ENCODE measurements around the gene SAC3D1.

GRCh38 chr11:65026810-65027209 lies 14.2 kb upstream of the SAC3D1 start:
- TF ChIP-seq CTCF (IDR thresholded peaks at IDR 0.05), result no peak
- TF ChIP-seq, protein P1, sequence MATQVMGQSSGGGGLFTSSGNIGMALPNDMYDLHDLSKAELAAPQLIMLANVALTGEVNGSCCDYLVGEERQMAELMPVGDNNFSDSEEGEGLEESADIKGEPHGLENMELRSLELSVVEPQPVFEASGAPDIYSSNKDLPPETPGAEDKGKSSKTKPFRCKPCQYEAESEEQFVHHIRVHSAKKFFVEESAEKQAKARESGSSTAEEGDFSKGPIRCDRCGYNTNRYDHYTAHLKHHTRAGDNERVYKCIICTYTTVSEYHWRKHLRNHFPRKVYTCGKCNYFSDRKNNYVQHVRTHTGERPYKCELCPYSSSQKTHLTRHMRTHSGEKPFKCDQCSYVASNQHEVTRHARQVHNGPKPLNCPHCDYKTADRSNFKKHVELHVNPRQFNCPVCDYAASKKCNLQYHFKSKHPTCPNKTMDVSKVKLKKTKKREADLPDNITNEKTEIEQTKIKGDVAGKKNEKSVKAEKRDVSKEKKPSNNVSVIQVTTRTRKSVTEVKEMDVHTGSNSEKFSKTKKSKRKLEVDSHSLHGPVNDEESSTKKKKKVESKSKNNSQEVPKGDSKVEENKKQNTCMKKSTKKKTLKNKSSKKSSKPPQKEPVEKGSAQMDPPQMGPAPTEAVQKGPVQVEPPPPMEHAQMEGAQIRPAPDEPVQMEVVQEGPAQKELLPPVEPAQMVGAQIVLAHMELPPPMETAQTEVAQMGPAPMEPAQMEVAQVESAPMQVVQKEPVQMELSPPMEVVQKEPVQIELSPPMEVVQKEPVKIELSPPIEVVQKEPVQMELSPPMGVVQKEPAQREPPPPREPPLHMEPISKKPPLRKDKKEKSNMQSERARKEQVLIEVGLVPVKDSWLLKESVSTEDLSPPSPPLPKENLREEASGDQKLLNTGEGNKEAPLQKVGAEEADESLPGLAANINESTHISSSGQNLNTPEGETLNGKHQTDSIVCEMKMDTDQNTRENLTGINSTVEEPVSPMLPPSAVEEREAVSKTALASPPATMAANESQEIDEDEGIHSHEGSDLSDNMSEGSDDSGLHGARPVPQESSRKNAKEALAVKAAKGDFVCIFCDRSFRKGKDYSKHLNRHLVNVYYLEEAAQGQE (IDR thresholded peaks at IDR 0.05; ENCODE audit: insufficient read depth in 1 of 2, low read depth in 2 of 2, low read length in 1 of 2), result no peak
- TF ChIP-seq POLR2AphosphoS5 (IDR thresholded peaks at IDR 0.05; ENCODE audit: low read depth, low read length), result no peak

Measured in Panc1 (cell line).